ENCODE results near the gene CHFR.

- TF ChIP-seq REST (IDR thresholded peaks at IDR 0.05; ENCODE audit: insufficient read depth in 1 of 2, low read depth in 2 of 2, low read length in 1 of 2) (no peak), CTCF (IDR thresholded peaks at IDR 0.05) (no peak)
Measured at GRCh38 chr12:132926415-132926833, 39.0 kb upstream of the CHFR start.

Data from Panc1 (cell line).